COLO668 (cell line): ENCODE measurements around the gene SRGAP2B.
"Not testable (repeated sequence)": the region's sequence is repeated elsewhere in the genome, so short reads cannot be mapped to it uniquely, and the experiment has no call there.

ENCODE experiments used
- DNase-seq: peaks from one replicate; lab custom pipeline; 2025; ENCODE audit not compliant: unreplicated experiment; lab: John Stamatoyannopoulos, UW

Gene SRGAP2B

DNA sequence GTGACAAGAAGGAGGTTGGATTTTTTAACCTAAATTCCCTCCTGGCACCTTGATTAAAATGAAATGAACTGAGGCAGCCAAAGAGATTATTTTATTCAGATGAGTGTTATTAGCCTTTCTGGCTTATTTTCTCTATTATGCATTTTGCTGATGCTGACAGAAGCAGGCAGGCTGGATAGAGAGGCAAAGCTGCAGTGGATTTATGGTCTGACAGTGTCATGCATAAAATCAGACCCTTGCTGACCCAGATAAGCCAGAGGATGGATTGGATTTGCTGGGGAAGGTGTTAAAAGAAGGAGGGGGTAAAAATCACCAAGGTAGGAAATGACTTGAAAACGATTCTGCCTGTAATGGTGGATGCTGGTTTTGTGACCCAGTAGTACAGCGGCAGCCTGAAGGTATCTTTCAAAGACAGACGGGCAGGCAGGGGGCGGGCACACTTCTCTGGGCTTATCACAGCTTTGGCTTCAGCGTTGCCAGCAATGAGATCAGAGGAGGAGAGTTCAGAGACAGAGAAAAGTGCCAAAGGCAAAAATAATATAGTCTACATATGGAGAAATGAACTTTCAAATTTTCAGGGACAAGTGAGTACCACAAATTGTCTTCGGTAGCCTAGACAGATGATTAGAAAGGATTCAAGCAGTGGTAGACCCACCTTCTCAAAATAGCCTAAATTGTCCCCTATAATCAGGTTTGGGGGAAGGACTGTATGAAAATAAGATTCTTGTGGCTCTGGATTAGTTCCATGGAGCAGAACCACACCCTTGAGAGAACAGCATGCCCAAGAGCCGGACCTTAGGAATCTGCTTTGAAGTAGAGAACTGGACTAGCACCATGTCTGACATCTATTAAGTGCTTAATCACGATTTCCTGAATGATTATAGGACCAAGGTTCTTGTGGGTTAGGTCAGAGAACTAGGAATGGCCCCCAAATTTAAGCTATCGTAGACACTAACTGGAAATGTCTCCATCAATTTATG, 133.2 kb downstream of the SRGAP2B start:
- not testable (repeated sequence) for DNase-seq

DNA sequence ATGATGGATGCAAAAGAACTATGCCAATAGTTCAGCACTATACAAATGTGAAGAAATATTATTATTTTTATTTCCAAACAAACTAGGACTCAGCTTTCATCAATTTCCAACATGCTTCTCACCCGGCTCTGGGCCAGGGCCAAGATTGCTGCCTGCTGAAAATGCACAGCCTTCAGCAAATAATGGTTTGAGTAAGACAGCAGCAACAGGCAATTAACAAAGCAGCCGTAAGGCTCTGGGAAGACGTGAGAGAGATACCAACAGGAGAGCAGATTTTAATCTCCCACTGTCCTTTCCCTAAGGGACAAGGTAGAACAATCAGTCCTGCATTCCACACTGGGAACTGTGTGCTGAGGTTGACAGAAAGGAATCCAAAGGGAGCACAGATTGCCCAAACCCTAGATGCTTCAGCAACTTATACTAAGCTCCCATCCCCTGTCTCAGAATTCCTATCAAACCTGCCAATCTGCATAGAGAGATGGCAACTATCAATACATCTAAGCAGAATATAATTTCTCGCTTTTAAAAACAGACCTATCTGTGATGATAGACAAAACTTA, 134.1 kb downstream of the SRGAP2B start:
- DNase-seq: not testable (repeated sequence)

DNA sequence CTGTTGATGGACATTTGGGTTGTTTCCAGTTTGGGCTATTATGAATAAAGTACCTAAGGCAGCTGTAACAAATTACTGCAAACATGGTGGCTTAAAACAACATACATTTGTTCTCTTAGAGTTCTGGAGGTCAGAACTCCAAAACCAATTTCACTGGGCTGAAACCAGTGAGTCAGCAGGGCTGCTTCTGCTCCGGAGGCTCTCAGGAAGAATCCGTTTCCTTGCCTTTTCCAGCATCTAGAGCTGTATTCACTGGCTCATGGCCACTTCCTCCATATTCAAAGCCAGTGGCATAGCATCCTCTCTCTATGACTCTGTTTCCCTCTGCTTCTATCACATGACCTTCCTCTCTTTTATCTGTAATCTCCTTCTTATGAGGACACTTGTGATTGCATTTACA, 146.7 kb downstream of the SRGAP2B start:
- not testable (repeated sequence) for DNase-seq

GRCh38 chr1:144947495-144947894, 147.6 kb downstream of the SRGAP2B start:
- DNase-seq: not testable (repeated sequence)

DNA sequence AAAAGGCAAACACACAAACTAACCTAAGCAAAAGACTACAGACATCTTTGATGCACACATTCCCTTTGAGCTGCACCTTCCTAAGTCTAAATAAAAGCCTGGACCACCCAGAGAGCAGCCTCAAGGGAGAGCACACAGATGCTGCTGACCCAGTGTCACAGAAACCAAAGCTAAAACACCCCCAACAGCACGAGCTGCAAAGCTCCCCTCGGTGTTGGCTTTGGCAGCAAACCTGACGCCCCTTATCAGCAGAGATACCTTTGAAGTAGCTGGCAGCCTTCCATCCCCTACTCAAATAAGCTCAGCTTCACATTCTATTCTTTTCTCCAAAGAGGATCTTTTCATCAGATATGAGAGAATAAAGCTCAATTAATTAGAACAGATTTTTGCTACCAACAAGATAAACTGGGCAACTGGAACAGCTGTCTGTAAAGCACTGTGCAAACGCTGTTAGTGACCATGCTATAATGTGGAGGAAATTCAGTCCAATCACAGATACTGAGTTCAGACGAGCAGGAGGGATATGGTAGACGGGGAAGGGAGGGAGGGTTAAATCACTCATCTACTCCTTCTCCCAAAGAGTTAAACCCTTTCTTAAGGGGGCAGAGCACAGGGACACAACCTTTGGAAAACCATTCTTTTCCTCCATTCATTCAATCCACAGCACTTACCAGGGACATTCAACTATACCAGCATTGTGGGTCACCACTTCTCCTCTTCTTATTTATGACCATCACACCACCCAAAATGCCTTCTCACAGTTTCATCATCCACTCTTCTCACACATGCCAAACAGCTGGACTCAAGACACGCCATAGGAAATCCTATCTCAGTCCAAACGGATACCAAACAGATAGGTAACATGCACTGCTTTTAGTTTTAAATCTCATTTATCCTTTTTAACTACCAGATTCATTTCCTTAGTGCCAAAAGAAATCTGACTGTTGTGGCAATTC, 148.3 kb downstream of the SRGAP2B start:
- DNase-seq: not testable (repeated sequence)

GRCh38 chr1:144941710-144942109, 153.4 kb downstream of the SRGAP2B start:
- DNase-seq: not testable (repeated sequence)

GRCh38 chr1:144940054-144940453, 155.1 kb downstream of the SRGAP2B start:
- DNase-seq: not testable (repeated sequence)

DNA sequence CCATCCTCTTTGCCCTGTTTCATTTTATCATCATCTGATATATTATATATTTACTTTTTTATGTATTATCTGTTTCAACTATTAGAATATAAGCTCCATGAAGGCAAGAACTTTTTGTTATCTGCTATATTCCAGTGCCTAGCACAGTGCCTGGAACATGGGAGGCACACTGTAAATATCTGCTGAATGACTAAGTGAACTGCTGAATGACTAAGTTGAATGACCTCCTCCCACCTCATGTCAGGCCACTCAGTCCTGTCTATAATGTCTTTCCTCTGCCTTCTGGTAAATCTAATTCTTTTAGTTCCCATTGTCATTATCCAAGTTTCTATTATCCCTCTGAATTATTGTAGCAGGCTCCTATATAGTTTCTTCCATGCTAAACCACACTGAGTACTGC, 156.5 kb downstream of the SRGAP2B start:
- not testable (repeated sequence) for DNase-seq

GRCh38 chr1:144936186-144936732, 158.9 kb downstream of the SRGAP2B start:
- DNase-seq: not testable (repeated sequence)

- not testable (repeated sequence) for DNase-seq
Observed at GRCh38 chr1:144935310-144935709, 159.8 kb downstream of the SRGAP2B start.

GRCh38 chr1:144933014-144933413, 162.1 kb downstream of the SRGAP2B start:
- DNase-seq: not testable (repeated sequence)

DNA sequence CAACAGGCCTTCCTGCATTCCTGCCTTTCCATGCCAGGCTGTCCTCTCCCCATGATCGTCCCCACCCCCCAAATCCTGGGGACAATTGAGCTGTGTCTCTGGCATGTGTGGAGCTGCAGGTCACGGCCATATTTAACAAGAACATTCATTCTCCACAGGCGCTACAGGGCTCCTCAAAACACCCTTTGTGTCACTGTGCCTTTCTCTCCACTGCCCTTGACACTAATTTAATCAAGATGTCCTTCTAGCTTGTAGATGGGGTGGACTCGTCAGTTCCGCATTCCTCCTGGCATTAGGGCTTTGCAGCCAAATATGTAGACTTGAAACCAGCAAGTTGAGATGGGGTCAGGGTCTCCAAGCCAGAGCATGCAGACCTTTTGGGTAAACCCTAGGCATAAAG, 163.0 kb downstream of the SRGAP2B start:
- DNase-seq: not testable (repeated sequence)

DNA sequence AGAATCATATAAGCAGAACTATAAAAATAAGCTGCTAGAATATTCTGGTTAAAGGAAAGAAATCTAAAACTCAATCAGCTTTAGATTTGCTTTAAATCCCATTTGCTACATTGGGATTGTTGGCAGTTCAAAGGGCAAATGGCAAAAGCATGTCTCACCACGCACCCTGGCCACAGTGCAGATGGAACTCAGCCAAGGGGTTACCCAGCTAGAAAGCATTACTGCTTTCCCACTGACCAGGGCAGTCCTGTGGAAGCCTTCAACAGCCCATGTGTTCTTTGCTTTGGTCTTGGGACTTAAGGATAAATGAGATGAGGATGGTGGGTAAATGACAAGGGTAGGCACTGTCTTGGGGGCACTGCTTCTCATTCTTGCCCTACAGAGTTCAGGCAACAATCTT, 163.6 kb downstream of the SRGAP2B start:
- not testable (repeated sequence) for DNase-seq

GRCh38 chr1:144930085-144930777, 164.9 kb downstream of the SRGAP2B start:
- DNase-seq: not testable (repeated sequence)

GRCh38 chr1:144927292-144927691, 167.8 kb downstream of the SRGAP2B start:
- not testable (repeated sequence) for DNase-seq

GRCh38 chr1:144923640-144924039, 171.5 kb downstream of the SRGAP2B start:
- DNase-seq: not testable (repeated sequence)

DNA sequence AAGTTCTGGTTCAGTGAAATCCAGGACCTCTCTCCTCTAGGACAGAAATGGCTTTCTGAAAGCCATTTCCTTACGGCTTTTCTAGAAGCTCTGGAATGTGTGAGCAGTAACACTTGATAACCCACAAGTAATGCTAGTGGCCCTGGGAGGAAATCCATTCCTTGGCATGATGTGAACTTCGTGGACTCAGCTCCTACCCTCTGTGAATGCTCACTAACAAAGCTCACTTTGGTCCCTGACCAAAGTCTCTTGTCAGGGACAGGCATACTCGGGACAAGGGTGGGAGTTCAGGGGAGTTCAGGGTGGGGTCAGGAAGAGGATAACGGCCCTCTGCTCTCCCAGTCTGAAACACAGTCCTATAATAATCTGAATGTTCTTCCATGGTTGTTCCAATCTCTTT, 172.3 kb downstream of the SRGAP2B start:
- not testable (repeated sequence) for DNase-seq

DNA sequence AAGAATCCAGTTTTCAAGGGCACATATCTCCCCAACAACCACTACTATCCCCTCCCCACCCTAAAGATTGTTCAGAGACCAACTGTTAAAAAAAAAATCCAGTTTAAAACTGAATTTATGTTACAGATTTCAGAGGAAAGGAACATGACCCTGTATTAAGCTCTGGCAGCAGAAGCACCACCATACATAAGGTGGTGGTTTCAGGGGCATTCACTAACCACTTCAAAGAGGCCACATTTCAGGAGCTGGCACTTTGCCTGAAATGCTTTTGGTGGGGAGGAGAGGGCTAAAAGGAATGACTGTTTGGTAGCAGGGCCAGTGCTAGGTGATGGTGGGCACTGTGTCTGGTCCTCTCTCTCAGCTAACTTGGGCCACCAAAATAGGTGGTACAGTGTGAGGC, 176.0 kb downstream of the SRGAP2B start:
- DNase-seq: not testable (repeated sequence)

DNA sequence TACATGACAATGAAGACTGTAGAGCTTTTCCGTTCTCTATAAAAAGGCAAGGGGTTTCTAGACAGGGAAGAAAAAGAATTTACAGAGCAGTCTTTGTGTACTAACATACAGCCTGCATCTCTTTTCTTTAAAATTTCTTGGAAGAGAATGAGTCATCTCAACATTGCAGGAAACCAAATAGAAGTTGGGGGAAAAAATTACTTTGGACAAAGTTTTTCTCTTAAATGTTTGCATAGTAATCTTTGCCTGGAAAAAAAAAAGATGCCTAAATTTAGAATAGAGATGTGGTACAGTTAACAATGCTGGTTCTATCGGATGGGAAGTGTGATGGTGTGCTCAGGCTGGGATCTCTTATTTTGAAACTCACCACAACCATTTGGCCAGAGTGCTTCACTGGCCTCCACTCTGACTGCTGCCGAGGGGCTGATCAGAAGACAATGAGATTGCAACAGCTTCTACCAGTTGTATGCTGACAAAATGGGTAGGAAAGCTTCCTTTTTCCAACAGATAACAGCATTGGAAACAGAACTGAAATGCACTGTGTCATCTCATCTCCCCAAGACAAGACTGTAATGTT, 177.0 kb downstream of the SRGAP2B start:
- not testable (repeated sequence) for DNase-seq
